Ishikawa (cell line): ENCODE measurements around the gene LPGAT1.

Source experiments
- CEBPB ChIP-seq: IDR thresholded peaks from 2 replicates; pipeline ENCODE4 v1.6.1; 2012
- FOXM1 ChIP-seq: IDR thresholded peaks from 2 replicates; pipeline ENCODE4 v1.6.1; 2012; ENCODE audit warnings: low read depth, borderline replicate concordance
- TAF1 ChIP-seq: IDR thresholded peaks from 2 replicates; pipeline ENCODE4 v1.6.1; 2012; ENCODE audit warnings: low read depth, mild to moderate bottlenecking
- ZBTB7A ChIP-seq: IDR thresholded peaks from 2 replicates; pipeline ENCODE4 v1.6.1; 2012; ENCODE audit warnings: low read depth

DNA sequence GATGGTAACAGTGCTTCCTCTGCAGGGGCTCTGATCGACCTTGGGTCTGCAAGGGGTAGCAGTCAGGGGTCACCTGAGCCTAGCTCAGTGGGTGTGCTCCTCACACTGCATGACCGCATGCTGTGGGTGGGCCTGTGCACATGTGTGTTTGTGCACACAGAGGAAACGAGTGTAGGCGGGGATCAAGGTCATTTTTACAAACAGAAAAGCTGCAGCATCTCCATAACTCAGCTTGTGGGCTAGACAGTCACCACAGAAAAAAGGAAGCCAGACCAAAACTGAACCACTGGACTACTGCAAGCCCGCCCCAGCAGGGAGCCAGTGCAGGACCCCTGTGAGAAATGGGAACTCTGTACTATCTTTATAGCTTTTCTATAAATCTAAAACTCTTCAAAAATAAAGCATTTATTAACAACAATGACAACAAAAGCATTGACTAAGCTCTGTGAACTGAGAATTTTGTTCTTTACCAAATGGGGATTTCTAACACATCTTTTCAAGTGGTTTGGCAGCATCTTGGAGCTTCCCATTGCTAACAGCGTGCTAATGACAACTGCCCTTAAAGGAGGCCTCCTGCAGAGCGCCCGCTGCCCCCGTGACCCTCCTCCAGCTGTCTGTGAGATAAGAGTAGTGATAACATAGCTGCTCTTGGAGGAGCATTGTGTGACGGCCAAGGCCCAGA is 135.3 kb downstream of the LPGAT1 start:
- TF ChIP-seq FOXM1 (no peak), TAF1 (no peak), ZBTB7A (no peak), CEBPB (no peak)
